Left colon (tissue), 2 donors: ENCODE results near the gene DDR1. TPM values are rescaled to one million over a fixed set of nuclear protein-coding genes. Genes with fewer than 3 reads are reported as not detected.

Experiments used
- microRNA-seq, 2 donors: library from miRNA; unstranded; fragments of <30 nt; microRNA quantifications; one replicate each; pipeline versions ENCODE4 v1.1.0 to v1.2.0, GENCODE V29; 2020
- total RNA-seq, 2 donors: library from RNA; stranded (reverse); fragmentation: NEBNext Ultra II Directional; extraction: Animal tissue kit (Norgen Biotek cat#: 25700); gene quantifications; one replicate each; pipeline ENCODE4 v1.2.1, GENCODE V29; 2021
- donor health status: DM: no; HTN: no; CAD: no.
- donor health status: DM: yes; HTN: yes; CAD: no.

Gene DDR1
- total RNA-seq, 2 donors from 2014 or later = 297 to 333 TPM

Small RNAs within 50 kb of the gene (microRNA-seq; reads per million reads assigned to microRNA genes)
- gene MIR4640 = 0 to 1.6 reads per million in 2 donors

Other genes with a start within 250 kb of the DDR1 start
- gene C6orf136, start 237.4 kb upstream of the DDR1 start, total RNA-seq = 100 to 1,000 TPM in 1 of 2 donors, 10 to 100 TPM in 1; 78.9 to 101 TPM
- 10 to 100 TPM; 27.8 to 34.8 TPM for gene DHX16, start 211.5 kb upstream of the DDR1 start, total RNA-seq
- 10 to 100 TPM in 1 of 2 donors, 1 to 10 TPM in 1; 6.3 to 16.7 TPM for gene PPP1R18, start 197.9 kb upstream of the DDR1 start, total RNA-seq
- 1 to 10 TPM; 4.6 to 5.4 TPM for gene NRM, start 193.5 kb upstream of the DDR1 start, total RNA-seq
- gene MDC1, start 167.2 kb upstream of the DDR1 start, total RNA-seq = 10 to 100 TPM; 11.1 to 16.3 TPM
- 100 to 1,000 TPM; 149 to 195 TPM for gene TUBB, start 164.2 kb upstream of the DDR1 start, total RNA-seq
- 100 to 1,000 TPM; 130 to 137 TPM for gene FLOT1, start 141.8 kb upstream of the DDR1 start, total RNA-seq
- gene IER3, start 140.0 kb upstream of the DDR1 start, total RNA-seq = 100 to 1,000 TPM in 1 of 2 donors, 10 to 100 TPM in 1; 70.9 to 169 TPM
- 10 to 100 TPM; 18.3 to 34.4 TPM for gene GTF2H4, start 23.7 kb downstream of the DDR1 start, total RNA-seq
- gene VARS2, start 29.7 kb downstream of the DDR1 start, total RNA-seq = 10 to 100 TPM; 17.7 to 34.8 TPM
- not detected for gene SFTA2, start 47.7 kb downstream of the DDR1 start, total RNA-seq
- not detected for gene MUCL3, start 56.5 kb downstream of the DDR1 start, total RNA-seq
- gene MUC21, start 99.2 kb downstream of the DDR1 start, total RNA-seq = not detected
- gene MUC22, start 126.0 kb downstream of the DDR1 start, total RNA-seq = not detected
- gene C6orf15, start 228.1 kb downstream of the DDR1 start, total RNA-seq = not detected
- gene PSORS1C1, start 230.3 kb downstream of the DDR1 start, total RNA-seq = 1 to 10 TPM; 4.9 to 6.7 TPM
- not detected for gene CDSN, start 235.9 kb downstream of the DDR1 start, total RNA-seq